ENCODE data around the gene MRPL12.
"Not testable (repeated sequence)": the region's sequence is repeated elsewhere in the genome, so short reads cannot be mapped to it uniquely, and the experiment has no call there.

Gene MRPL12

DNA sequence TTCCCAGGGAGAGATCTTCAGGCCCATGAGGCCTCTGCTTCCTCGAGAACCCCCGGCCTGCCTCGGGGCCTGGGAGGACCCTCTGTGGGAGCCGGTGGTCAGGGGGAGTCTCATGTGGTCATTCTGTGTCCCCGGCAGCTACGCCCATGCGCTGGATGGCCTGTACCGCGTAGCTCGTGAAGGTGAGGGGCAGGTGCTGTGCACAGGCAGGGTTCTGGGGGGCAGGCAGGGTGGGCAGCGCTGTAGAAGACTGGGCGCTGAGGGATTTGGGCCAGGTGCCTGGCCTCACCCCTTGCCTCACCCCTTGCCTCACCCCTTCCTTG is 13.5 kb downstream of the MRPL12 start:
- no peak for DNase-seq (ENCODE audit: low spot score)

DNA sequence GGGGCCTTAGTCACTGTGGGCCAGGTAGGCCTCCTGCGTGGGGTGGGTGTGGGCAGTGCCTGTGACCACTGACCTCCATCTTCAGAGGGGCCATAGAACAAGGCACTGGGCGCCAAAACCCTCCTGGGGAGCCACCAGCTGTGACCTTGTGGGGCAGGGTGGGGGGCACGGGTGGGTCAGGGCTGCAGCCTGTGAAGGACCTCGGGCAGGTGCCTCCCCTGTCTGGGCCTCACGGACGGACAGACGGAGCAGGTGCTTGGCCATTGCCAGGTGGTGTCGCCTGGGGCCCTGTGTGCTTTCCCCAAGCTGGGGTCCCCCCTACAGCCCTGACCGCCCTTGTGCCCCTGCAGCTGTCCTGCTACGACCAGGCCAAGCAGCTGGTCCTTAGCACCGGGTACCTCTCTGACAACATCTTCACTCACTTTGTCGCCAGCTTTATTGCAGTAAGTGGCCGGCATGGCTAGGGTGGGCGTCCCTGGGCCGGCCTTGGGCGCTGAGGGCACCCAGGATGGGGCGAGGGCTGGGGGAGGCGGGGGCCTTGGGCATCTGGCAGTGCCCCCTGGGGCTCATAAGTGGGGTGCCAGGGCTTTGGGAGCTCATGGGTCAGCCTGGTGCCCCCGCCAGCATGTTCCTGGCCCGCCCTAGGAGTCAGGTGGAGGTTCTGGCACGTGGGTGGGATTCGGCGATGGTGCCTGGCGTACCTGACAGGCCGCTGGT is 14.0 kb downstream of the MRPL12 start:
- no peak for DNase-seq (ENCODE audit: low spot score)

DNA sequence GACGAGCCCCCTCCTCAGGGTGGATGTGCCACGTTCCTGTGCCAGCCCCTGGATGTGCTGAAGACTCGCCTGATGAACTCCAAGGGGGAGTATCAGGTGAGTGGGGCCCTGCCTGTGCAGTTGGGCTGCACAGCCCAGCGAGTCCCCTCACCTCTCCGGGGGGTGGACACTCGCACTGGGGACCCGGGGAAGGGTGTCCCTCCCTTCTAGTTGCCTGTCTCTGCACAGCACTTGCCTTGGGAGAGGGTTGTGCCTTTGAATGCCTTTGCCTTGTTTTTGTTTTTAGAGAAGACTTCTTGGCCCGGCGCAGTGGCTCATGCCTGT is 14.6 kb downstream of the MRPL12 start:
- DNase-seq (ENCODE audit: low spot score): no peak

DNA sequence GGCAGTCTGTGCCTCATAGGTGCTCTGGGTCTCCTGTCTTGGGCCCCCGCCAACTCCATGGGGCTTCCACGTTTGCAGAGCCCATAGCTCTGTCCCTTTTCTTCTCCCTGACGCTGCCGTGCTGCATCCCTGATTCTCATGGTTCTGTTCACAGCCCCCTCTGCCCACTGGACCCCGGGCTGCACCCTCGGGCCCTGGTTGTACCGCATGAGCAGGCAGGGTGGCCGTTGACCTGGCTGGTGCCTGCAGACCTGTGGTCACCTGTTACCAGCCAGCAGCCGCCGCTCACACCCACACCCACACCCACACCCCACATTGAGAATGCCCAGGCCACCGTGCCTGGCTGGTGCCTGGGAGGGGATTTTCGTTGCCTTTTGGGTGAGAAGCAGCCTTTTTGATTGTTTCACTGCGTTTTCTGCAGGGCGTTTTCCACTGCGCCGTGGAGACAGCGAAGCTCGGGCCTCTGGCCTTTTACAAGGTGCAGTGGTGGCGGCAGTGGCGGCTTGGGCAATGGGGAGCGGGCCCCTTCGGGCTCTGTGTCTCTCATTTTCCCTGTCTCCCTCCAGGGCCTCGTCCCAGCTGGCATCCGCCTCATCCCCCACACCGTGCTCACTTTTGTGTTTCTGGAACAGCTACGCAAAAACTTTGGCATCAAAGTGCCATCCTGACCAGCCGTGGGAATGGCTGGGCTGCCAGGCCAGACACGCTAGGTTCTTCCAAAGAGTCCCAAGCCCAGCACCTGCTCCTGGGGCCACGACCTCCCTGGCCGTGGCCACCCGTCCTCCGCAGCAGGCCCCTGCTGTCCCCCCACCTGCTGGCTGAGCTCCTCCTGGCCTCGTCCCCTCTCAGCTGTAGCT is 16.5 kb downstream of the MRPL12 start:
- no peak for DNase-seq (ENCODE audit: low spot score)

DNA sequence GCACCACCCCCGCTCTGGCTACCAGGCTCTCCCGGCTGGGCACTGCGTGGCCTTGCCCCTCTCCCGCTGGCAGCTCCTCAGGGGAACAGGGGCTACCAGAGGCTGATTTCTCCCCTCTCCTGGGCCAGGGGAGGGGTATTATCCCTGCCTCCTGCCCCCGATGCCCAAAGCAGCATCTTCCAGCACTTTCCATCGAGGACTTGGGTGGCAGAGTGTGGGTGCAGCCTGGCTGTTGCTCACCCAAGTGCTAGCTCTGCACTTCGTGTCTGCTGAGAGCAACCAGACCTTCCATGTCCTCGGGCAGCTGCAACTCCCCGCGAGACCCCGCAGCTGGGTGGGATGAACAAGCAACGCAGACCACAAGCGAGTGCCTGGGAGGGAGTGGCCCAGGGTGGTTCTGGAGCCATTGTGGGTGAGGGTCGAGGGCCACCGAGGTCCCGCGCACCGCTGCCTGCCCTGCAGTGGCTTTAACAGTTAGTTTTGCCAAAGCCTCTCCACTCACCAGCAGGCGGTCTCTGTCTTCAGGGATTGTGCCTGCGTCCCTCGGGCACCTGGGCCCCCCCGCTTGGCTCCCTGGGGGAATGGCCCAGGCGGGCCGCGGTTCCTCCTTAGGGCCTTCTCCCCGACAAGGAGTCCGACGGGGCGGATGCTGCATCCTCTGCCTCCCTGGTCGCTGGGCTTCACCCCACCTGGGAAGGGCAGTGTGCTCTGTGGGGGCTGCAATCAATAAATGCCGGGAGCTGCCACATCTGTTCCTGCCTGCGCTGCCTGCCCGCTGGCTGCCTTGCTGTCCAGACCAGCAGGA is 17.3 kb downstream of the MRPL12 start:
- no peak for DNase-seq (ENCODE audit: low spot score)

DNA sequence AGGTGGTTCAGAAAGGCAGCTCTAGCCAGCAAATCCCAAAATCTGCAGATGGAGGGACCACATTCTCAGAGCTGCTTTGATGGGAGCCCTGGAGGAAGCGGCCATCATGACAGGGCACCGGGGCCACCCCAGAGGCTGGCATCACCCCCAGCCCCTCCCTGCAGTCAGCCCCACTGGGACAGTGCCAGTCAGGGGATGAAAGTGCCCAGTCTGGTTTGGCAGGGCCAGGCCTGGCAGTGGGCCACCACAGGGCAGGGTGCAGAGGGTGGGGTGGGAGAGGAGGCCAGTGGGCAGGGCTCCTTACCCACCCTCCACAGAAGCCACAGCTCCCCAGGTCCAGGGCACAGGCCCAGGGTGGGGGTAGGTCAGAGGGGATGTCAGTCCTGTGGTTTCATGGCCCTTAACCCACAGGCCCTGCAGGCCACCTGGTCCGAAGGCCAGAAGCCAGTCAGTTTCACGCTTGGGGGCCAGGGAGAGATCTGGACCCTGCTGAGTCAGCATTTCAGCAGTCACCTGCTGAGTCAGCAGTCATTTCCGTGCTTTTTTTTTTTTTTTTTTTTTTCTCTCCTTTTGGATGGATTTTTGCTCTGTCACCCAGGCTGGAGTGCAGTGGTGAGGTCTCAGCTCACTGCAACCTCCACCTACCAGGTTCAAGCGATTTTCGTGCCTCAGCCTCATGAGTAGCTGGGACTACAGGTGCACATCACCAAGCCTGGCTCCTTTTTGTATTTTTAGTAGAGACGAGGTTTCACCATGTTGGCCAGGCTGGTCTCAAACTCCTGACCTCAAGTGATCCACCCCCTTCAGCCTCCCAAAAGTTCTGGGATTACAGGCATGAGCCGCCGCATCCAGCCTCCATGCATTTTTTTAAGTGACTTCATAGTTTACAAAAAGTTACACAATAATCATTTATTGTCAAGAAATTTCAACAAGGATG is 19.3 kb downstream of the MRPL12 start:
- DNase-seq (ENCODE audit: low spot score): no peak

DNA sequence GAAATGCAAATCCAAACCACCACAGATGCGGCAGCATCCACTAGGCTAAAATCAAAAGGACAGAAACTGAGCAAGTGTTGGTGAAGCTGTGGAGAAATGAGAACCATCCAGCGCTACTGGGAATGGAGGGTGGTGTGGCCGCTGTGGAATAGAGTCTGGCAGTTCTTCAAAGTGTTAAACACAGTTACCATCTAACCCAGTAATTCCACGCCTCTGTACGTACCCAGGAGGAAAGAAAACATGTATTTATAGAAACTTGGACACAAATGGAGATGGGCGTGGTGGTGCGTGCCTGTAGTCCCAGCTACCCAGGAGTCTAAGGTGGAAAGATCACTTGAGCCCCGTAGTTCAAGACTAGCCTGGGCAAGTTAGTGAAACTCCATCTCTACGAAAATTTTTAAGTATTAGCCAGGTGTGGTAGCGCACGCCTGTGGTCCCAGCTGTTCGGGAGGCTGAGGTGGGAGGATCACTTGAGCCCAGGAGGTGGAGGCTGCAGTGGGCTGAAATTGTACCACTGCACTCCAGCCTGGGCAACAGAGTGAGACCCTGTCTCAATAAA is 20.6 kb downstream of the MRPL12 start:
- DNase-seq (ENCODE audit: low spot score): no peak

DNA sequence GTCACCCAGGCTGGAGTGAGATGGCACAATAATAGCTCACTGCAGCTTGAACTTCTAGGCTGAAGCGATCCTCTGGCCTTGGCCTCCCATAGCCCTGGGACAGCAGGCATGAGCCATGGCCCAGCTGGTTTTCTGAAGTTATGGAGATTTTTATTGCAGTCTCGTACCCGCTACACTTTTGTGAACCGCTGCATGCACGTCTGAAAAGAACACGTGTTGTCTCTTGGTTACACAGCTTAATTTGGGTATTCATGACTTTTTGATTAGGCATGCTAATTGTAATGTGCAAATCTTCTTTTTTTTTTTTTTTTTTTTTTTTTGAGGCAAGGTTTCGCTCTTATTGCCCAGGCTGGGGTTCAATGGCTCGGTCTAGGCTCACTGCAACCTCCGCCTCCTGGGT is 22.3 kb downstream of the MRPL12 start:
- no peak for DNase-seq (ENCODE audit: low spot score)

DNA sequence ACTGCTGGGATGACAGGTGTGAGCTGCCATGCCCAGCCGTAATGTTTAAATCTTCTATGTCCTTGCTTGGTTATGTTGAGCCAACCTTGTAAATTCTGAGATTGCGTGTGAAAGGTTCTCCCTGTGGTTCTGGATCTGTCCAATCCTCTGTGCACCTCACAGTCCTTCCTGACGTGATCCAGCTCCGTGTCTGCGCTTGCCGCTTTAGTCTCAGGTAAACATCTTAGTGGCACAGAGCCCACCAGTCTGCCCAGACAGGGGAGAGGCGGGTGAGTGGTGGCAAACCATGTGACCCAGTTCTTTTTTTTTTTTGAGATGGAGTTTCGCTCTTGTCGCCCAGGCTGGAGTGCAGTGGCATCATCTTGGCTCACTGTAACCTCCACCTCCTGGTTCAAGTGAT is 22.8 kb downstream of the MRPL12 start:
- no peak for DNase-seq (ENCODE audit: low spot score)

DNA sequence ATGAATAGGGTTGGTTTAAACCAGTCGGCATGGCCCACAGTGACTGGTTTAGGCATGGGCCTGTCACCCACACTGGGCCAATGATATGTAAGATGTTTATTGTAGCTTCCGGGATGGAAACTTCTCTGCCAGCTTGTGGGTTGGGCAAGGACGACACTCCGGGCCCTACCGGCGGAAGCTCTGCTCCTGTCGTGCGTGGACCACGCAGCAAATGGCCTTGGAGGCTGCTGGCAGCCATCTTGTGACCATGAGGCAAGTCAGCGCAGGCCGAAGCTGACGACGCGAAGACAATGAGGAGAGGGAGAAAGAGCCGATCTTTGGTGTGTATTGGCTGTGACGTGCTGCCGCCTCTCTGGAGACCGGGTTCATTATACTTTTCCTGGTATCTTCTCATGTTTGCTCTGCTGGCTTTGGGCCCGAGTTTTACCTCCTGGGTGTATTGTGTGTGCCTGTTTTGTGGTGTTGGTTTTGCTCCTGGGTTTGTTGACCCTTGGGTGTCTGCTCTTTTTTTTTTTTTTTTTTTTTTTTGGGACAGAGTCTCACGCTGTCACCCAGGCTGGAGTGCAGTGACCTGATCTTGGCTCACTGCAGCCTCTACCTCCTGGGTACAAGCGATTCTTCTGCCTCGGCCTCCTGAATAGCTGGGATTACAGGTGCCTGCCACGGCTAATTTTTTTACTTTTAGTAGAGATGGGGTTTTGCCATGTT is 24.3 kb downstream of the MRPL12 start:
- DNase-seq (ENCODE audit: low spot score): no peak

DNA sequence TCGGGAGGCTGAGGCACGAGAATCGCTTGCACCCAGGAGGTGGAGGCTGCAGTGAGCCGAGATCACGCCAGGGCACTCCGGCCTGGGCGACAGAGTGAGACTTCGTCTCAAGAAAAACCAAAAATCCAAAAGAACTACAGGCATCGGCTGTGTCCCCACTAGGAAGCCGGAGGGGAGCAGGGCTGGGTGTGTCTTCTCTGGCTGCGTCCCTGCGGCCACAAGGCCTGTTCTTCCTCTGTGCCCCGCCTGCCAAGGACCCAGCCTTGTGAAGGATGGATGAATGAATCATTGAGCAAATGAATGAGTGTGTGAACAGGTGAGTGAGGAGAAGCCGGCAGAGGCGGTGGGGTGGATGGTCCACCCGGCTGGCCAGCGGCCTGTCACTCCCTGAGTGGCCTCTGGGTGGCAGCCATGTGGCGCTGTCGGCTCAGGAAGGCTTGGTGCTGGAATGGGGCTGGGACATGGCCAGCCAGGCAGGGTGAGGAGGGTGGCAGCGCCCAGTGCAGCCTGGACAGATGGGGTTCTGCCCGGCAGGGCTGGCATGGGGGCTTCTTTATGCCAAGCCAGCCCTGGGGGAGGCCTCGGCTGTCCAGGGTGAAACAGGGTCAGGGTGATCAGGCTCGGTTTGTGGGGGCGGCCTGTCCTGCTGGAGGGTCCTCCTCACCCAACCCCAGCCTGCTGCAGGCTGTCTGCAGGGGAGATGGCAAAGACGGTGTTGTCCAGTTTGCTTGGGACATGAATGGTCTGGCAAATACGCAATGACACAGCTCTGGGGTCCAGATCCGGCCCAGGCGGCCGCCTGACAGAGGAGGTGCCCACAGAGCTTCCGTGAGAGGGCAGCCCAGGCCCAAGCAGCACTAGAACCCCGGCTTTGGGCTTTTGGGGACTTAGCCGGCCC is 30.6 kb downstream of the MRPL12 start:
- peak; percentile 63 for DNase-seq (ENCODE audit: low spot score)

DNA sequence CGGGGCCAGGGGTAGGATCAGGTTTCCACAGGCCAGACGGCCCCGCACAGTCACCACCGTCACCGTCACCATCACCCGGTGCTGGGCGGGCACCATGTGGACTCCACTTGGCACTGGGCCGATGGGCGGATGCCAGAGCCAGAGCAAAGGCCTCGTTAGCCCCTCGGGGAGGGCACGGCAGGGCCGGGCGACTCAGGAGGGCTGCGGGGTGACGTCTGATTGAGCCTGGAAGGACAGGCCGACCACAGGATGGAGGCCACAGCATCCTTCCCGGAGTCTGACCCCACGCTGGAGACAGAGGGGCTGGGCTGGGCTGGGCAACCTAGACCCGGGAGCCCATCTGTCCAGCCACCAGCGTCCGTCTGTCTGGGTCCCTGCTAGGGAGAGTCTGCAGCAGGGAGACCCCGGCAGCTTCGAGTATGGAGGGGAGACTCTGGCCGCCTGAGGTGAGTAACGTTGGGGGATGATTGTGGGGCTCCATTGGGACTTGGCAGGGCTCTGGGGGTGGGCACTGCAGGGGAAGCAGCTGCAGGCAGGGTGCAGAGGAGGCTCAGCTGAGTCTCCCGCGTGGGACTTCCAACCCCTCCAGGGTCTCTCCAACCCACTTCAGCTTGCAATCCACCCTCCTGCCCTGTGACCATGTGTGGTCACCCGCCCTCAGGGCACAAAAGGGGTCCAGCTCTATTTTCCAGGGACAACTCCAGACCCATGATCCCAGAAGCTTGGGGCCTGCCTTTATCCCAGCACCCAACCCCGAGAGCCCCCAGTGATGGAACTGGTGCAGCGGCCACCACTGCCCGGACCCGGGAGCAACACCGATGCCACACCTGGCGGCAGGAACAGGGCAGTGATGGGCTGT is 31.5 kb downstream of the MRPL12 start:
- no peak for DNase-seq (ENCODE audit: low spot score)

DNA sequence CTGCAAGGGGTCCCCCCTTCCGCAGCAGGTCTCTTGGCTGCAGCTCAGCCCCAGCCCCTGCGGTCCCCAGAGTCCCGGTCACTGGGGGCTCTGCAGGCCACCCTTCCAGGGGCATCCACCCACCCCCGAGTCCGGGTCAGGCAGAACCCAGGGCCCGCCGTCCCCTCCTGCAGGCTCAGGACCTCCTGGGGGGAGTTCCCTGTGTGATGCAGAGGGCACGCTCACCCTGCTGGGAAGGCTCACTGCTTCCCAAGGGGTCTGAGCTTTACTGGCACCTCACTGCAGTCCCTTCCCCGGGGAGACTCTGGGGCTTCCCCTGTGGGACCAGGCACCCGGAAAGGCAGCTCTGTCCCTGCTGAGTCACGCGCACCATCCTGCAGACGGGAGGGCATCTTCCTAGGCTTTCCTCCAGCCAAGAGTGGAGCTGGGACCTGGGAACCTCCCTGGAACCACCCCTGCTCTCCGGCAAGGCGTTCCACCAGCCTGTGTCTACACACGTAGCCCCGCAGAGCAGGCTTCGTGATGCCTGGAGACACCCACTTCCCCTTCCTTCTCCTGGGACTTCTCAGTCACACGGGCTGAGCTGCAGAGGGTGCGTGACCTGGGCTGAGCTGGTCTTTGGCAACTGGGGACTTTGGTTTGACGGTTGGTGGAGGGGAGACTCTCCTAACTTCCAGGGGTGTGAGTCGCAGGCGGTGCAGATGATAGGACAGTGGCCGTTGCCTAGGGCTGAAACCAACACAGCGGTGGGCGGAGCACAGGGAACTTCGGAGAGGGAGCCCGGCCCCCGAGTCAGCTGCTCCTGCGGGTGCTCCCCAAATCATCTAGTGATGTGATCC is 32.3 kb downstream of the MRPL12 start:
- DNase-seq (ENCODE audit: low spot score): no peak

DNA sequence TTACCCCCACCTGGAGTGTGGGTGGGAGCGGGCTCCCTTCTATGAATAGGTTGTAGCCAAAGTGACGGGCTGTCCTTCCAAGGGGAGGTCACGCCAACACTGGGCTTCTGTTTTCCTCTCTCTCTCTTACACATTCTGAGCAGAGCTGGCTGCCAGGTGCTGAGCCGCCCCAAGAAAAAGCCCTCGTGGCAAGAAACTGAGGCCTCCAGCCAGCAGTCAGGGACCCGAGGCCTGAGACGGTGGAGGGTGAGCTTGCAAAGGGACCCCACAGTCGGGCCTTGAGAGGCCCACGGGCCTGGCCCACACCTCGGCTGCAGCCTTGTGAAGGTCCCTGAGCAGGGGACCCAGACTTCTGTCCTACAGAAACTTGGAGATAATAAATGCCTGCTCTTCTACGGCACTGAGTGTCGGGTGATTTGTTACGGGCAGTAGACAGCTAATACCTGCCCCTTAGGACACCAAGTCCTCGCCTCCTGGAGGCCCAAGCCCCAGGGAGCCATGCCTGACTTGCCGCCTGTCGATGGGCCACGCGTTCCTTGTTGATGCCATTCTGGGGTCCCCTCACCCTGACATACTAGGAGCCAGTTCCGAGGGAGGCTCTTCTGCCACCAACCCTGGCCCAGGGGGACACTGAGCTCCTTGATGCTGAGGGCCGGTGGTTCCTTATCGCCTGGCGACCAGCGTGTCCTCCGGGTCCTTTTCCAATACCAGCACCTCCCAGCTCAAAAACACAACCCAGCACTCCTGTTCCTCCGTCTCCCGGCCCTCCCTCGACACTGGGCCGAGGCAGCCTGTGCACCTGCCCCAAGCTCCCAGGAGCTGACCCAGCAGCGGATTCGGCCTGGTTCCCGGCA is 35.0 kb downstream of the MRPL12 start:
- no peak for DNase-seq (ENCODE audit: low spot score)

DNA sequence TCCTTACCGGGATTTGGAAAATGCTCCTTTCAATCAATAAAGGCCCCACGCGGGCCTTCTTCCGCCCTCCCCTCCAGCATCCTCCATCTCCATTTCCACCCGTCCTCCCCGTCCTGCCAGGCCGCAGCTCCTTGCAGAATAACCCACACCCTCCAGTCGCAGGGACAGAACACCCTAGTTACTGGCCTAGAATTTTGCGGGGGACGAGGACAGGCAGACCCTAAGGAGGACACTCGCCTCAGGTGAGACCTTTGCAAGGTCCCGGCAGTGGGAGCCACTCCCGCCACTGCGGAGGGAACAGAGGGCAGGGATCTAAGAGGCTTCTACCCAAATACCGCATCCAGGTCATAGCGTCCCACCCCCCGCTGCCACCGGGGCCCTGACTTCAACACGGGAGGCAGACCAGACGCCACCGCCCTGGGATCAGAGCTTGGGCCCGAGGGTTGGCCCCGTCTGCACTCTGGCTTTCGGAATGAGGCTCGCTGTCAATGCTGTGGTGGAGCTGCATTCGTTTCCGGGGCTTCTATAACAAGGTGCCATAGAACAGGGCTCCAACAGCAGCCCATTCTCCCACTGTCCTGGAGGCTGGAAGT is 35.7 kb downstream of the MRPL12 start:
- no peak for DNase-seq (ENCODE audit: low spot score)

DNA sequence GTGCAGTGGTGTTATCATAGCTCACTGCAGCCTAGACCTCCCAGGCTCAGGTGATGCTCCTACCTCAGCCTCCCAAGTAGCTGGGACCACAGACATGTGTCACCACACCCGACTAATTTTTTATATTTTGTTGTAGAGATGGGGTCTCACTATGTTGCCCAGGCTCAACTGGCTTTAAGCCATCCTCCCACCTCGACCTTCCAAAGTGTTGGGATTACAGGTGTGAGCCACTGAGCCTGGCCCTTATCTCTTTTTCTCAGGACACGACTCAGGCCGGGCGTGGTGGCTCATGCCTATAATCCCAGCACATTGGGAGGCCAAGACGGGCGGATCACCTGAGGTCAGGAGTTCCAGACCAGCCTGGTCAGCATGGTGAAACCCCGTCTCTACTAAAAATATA is 36.4 kb downstream of the MRPL12 start:
- DNase-seq (ENCODE audit: low spot score): not testable (repeated sequence)
